GM21825 (cell line): Measurements from ENCODE around the gene PAGE4.
A peak's percentile ranks its signal among the peaks of the same experiment; 100 is the strongest.

Experiments used
- ATAC-seq: cut with Tn5 transposase; IDR thresholded peaks from one replicate; pipeline ENCODE4 v1.9.1; 2021; ENCODE audit warnings: mild to moderate bottlenecking, moderate library complexity; ENCODE audit not compliant: unreplicated experiment

PAGE4 gene

GRCh38 chrX:49868739-49869138, 39.6 kb downstream of the PAGE4 start:
- no peak for ATAC-seq

- no peak for ATAC-seq
These were observed 47.6 kb downstream of the PAGE4 start for GRCh38 chrX:49876750-49877149.

GRCh38 chrX:49877397-49878101, 48.4 kb downstream of the PAGE4 start:
- ATAC-seq = no peak

DNA sequence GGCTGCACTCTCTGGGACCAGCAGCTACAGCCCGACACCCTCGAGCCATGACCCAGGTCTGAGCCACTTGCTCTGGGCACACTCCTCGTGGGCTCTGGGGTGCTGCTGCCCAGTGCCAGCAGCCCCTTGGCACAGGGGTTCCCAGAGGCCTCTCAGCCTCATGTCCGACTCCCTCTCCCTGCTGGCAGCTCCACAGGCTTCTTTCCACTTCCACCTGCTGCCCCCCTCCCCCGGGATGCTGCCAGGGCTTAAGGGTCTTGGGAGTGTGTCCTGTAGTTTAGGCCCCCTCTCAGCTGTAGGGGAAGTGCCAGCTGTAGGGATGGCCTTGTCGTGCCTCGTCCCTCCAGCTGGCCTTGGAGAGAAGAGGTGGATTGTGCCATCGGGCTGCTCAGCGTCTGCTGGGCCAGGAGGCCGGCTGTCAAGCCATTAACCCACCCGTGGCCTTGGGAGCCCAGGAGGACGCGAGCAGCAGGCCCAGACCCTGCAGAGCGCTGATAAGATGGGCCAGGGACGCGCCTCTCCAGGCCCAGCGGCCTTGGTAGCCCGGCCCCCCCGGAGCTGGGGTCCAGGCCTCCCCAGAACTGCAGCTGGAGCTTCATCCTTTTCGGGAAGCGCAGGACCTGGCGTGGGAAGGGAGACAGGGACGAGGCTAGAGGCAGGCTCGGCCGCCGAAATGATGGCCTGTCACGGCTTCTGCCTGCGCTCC, 49.2 kb downstream of the PAGE4 start:
- no peak for ATAC-seq

GRCh38 chrX:49878834-49879655, 49.9 kb downstream of the PAGE4 start, which contains the start of gene USP27X:
Gene USP27X (plus strand): TSS chrX:49879484. CDS start chrX:49880308, 824 bp downstream.
- peak; percentile 89 for ATAC-seq

- ATAC-seq = no peak
These were observed 50.7 kb downstream of the PAGE4 start for GRCh38 chrX:49879656-49880277.

DNA sequence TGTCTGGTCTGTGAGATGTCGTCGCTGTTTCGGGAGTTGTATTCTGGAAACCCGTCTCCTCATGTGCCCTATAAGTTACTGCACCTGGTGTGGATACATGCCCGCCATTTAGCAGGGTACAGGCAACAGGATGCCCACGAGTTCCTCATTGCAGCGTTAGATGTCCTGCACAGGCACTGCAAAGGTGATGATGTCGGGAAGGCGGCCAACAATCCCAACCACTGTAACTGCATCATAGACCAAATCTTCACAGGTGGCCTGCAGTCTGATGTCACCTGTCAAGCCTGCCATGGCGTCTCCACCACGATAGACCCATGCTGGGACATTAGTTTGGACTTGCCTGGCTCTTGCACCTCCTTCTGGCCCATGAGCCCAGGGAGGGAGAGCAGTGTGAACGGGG, 51.6 kb downstream of the PAGE4 start:
- no peak for ATAC-seq
